ENCODE data around the gene ATP6V1G3.
"Not testable (repeated sequence)": the region's sequence is repeated elsewhere in the genome, so short reads cannot be mapped to it uniquely, and the experiment has no call there.

The ATP6V1G3 gene, protein sequence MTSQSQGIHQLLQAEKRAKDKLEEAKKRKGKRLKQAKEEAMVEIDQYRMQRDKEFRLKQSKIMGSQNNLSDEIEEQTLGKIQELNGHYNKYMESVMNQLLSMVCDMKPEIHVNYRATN

DNA sequence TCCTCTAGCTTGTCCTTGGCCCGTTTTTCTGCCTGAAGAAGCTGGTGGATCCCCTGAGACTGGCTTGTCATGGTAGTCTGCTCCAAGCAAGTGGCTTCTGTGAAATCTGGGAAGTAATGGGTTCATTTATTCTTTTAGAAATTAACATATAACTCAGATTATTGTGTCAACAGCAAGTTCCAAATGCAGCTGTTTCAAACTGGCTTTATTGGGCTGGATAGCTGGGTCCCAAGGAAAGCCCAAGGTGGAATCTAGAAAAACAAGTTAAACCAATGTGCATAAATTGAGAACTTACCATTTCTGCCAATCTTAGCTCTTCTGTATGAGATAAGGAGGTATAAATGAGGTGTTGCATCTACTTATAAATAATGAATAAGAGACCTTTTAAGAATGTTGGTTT is at the start of gene ATP6V1G3:
TSS of gene ATP6V1G3 (minus strand) at position 101 of the 400 bp plus-strand sequence. CDS start at position 71, 30 bp downstream.
- peaks cover 64% of the 10 kb centered on the region for H3K4me1 Mint-ChIP-seq
- CTCF ChIA-PET: interaction anchor here (1.2 to 1.4 kb wide), 2 partner anchors 11 to 80 kb away, joined by 3 to 5 read pairs; no protein-coding TSS in a partner anchor
- H3K27me3 Mint-ChIP-seq: no peaks in the 10 kb centered on the region
- no peaks in the 10 kb centered on the region for H3K9me3 Mint-ChIP-seq
- no peak for DNase-seq
- no peak within 1 kb of the TSS for H3K4me3 Mint-ChIP-seq
- no peaks in the 10 kb centered on the region for H3K36me3 Mint-ChIP-seq
- H3K27ac Mint-ChIP-seq: no peak within 1 kb of the TSS

DNA sequence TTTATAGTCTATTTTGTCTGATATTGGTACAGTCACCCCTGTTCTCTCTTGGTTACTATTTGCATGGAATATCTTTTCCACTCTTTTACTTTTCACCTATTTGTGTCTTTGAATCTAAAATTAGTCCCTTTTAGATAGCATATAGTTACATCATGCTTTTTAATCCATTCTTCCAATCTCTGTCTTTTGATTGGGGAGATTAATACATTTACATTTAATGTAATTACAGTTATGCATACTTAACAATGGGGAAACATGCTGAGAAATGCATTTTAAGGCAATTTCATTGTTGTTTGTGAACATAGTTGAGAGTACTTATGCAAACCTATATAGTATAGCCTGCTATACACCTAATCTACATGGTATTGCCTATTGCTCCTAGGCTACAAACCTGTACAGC is 48.4 kb upstream of the ATP6V1G3 start:
- Mint-ChIP-seq H3K27ac (no peak overlapping the region), H3K36me3 (peaks cover 25% of the 10 kb centered on the region), H3K9me3 (peaks cover 28% of the 10 kb centered on the region), H3K27me3 (no peaks in the 10 kb centered on the region), H3K4me3 (no peak overlapping the region), H3K4me1 (no peaks in the 10 kb centered on the region)
- CTCF ChIA-PET: interaction anchor here (0.8 kb wide), 1 partner anchor 48 kb away, joined by 3 read pairs; no protein-coding TSS in a partner anchor
- DNase-seq: no peak

DNA sequence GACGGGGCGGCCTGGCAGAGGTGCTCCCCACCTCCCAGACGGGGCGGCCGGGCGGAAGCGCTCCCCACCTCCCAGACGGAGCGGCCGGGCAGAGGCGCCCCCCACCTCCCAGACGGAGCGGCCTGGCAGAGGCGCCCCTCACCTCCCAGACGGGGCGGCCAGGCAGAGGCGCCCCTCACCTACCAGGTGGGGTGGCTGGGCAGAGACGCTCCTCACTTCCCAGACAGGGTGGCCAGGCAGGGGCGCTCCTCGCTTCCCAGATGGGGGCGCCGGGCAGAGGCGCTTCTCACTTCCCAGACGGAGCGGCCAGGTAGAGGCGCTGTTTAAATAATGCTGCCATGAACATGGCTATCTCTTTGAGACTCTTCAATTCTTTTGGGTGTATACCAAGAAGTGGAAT is 43.7 kb upstream of the ATP6V1G3 start:
- CTCF ChIA-PET: no interaction called here
- Mint-ChIP-seq H3K27ac (no peak overlapping the region), H3K27me3 (no peaks in the 10 kb centered on the region), H3K36me3 (peaks cover 25% of the 10 kb centered on the region), H3K4me1 (peaks cover 2% of the 10 kb centered on the region), H3K4me3 (no peak overlapping the region), H3K9me3 (peaks cover 34% of the 10 kb centered on the region)
- DNase-seq: no peak

DNA sequence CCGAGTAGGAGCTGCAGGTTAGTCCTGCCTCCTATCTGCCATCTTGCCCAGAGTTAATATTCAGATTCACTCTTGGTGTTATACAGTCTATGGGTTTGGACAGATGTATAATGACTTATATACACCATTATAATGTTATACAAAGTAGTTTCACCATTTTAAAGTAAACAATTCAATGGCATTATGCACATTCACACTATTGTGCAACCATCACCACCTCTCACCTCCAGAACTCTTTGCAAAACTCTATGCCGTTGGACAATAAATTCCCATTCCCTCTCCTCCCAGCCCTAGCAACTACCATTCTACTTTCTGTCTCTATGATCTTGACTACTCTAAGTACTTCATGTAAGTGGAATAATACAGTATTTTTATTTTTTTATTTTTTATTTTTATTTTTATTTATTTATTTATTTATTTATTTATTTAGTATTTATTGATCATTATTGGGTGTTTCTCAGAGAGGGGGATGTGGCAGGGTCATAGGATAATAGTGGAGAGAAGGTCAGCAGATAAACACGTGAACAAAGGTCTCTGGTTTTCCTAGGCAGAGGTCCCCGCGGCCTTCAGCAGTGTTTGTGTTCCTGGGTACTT is 42.8 kb upstream of the ATP6V1G3 start:
- CTCF ChIA-PET, H3K4me3 Mint-ChIP-seq, DNase-seq, H3K4me1 Mint-ChIP-seq, H3K27ac Mint-ChIP-seq, H3K27me3 Mint-ChIP-seq: not testable (repeated sequence)
- peaks cover 24% of the 10 kb centered on the region for H3K36me3 Mint-ChIP-seq
- H3K9me3 Mint-ChIP-seq: peaks cover 31% of the 10 kb centered on the region

DNA sequence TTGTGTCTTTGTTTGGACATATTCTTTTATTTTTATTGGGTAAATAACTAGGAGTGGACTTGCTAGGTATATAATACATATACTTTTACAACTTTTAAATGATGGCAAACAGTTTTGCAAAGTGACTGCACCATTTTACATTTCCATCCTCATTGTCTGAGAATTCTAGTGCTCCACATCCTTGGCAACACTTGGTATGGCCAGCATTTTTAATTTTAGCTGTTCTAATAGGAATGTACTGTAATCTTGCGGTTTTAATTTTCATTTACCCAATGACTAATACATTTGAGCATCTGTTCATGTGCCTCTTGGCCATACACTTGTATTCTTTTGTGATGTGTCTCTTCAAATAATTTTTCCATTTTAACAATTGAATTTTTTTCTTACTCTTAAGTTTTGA is 37.0 kb upstream of the ATP6V1G3 start:
- Mint-ChIP-seq H3K4me3 (no peak overlapping the region), H3K4me1 (peaks cover 2% of the 10 kb centered on the region), H3K27me3 (no peaks in the 10 kb centered on the region), H3K27ac (no peak overlapping the region), H3K36me3 (peaks cover 18% of the 10 kb centered on the region), H3K9me3 (peaks cover 17% of the 10 kb centered on the region)
- CTCF ChIA-PET: no interaction called here
- no peak for DNase-seq

DNA sequence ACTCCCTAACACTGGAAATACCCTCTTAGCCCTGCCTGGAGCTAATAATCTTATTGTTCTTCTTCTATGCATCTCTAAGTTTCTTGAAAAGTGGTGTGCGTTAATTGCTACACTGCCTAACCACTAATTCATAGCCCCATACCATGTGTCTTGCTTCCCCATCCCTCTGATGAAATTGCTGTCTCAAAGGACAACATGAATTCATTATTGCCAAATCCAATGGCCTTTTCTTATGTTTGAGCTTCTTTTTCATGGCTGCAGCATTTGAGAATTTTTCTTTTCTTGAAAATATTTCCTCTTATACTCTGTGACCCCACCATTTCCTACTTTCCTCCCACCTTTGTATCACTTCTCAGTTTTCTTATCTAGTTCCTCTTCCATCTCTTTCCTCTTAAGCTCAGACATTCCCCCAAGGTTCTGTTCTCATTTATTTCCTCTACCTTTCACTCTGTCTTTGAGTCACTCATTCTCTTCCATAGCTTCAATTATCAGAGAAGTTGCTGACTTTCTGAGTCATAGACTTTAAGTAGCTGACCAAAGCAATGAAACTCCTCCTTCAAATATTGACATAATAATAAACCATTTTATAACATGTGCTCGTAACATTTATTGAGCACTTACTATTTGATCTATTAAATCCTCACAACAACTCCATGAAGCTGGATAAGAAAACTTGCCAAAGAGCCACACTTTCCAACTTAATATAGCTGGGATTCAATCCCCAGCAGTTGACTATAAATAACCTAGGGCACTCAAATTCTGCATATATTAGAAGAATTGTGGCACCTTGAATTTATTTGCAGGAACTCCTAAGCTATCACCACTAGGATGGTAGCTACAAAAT is 35.5 kb upstream of the ATP6V1G3 start:
- Mint-ChIP-seq H3K4me3 (no peak overlapping the region), H3K9me3 (peaks cover 7% of the 10 kb centered on the region), H3K4me1 (no peaks in the 10 kb centered on the region), H3K27me3 (no peaks in the 10 kb centered on the region), H3K36me3 (peaks cover 9% of the 10 kb centered on the region), H3K27ac (no peak overlapping the region)
- CTCF ChIA-PET: no interaction called here
- no peak for DNase-seq

DNA sequence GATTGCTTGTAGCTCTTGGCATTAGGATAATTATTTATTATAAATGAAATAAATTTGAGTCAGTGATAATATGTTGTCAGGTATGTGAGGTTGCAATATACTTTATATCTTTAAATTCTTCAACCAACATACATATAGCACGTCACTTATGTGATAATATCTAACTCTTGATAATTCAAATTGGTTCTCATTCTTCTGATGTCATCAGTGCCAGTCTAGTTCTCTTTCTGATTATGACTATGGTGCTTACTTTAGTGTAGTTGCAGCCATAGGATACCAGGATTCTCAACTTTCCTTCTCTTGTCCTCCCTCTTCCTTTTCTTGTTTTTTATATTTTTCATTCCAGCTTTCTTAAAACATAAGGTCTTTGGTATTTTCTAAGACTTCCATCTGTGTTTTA is 34.8 kb upstream of the ATP6V1G3 start:
- H3K36me3 Mint-ChIP-seq: peaks cover 6% of the 10 kb centered on the region
- CTCF ChIA-PET: interaction anchor here (0.6 kb wide), 1 partner anchor 625 kb away, joined by 3 read pairs; no protein-coding TSS in a partner anchor
- no peak overlapping the region for H3K27ac Mint-ChIP-seq
- H3K27me3 Mint-ChIP-seq: no peaks in the 10 kb centered on the region
- peaks cover 3% of the 10 kb centered on the region for H3K9me3 Mint-ChIP-seq
- no peak overlapping the region for H3K4me3 Mint-ChIP-seq
- DNase-seq: no peak
- no peaks in the 10 kb centered on the region for H3K4me1 Mint-ChIP-seq

DNA sequence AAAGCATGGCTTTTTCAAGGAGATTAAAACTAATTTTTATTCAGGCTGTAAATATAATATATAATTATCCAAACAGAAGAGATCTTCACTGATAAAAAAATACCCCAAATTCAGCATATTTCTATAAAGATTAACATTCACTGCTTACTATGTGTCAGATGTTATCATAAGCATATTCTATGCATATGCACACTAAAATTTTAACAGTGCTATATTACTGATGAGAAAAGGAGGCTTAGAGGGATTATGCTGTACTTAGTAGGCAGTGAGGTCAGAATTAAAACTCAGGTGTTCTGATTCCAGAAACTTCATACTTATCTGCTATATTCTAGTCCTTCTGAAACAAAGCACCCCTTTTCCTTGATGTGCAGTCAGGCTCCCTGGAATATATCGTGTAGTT is 33.8 kb upstream of the ATP6V1G3 start:
- no peaks in the 10 kb centered on the region for H3K4me1 Mint-ChIP-seq
- H3K9me3 Mint-ChIP-seq: peaks cover 2% of the 10 kb centered on the region
- H3K27me3 Mint-ChIP-seq: no peaks in the 10 kb centered on the region
- H3K4me3 Mint-ChIP-seq: no peak overlapping the region
- CTCF ChIA-PET: no interaction called here
- peaks cover 6% of the 10 kb centered on the region for H3K36me3 Mint-ChIP-seq
- no peak for DNase-seq
- H3K27ac Mint-ChIP-seq: no peak overlapping the region

DNA sequence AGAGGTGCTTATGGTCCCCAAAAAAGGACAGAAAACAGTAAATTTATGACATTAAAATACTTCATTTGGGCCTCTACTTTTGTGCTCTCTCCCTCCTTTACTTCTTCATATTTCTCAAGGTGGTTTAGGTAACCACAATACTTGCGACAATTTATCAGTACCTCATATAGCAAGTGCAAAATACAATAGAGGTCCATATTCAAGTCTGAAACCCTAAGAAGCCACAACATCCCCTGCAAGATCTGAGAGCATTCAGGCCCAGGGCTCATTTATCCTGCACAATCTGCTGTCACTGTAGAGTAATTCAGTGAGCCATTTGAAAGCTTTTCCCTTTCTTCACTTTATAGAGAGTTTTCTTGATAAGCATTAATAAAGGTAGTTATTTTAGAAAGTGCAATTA is 24.2 kb upstream of the ATP6V1G3 start:
- Mint-ChIP-seq H3K27me3 (no peaks in the 10 kb centered on the region), H3K4me1 (peaks cover 29% of the 10 kb centered on the region), H3K4me3 (no peak overlapping the region), H3K36me3 (peaks cover 14% of the 10 kb centered on the region), H3K27ac (peak overlapping the region; percentile 42), H3K9me3 (peaks cover 12% of the 10 kb centered on the region)
- CTCF ChIA-PET: no interaction called here
- peak; percentile 50 for DNase-seq

DNA sequence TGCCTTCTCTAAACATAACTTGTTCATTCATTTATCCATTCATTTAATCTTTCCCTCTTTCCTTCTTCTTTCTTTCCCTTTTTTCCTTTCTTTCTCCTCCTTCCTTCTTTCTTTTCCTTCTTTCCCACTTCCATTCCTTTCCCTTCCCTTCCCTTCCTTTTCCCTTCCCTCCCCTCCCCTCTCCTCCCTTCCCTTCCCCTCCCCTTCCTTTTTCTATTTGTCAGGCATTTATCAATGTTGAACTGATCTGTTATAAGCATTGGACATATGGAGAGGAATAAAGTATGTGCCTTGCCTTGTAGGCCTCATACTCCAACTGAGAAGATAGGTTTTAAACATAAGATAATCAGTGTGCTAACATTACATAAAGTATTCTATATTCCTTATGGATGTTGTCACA is 23.7 kb upstream of the ATP6V1G3 start:
- CTCF ChIA-PET: interaction anchor here (0.7 kb wide), 1 partner anchor 30 kb away, joined by 3 read pairs; no protein-coding TSS in a partner anchor
- no peak overlapping the region for H3K27ac Mint-ChIP-seq
- no peak overlapping the region for H3K4me3 Mint-ChIP-seq
- no peak for DNase-seq
- peaks cover 14% of the 10 kb centered on the region for H3K36me3 Mint-ChIP-seq
- no peaks in the 10 kb centered on the region for H3K27me3 Mint-ChIP-seq
- H3K9me3 Mint-ChIP-seq: peaks cover 12% of the 10 kb centered on the region
- peaks cover 29% of the 10 kb centered on the region for H3K4me1 Mint-ChIP-seq

DNA sequence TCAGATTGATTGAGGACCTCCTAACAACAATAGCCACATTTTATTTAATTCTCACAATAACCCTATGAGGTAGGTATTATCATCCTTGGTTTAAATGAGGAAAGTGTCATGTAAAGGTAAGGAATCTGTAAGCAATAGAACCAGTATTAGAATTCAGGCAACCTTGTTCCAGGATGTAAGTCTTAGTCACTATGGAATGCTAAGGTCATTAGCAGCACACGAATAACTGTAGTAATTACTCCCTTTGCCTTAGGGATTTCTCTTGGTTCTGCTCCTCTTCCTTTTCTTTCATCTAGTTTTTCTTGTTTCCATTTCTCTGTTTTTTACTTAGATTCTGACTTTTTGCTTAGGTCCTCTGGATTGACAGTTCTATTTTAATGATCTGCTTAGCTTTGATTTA is 23.1 kb upstream of the ATP6V1G3 start:
- no peak for DNase-seq
- H3K4me1 Mint-ChIP-seq: peaks cover 35% of the 10 kb centered on the region
- H3K27me3 Mint-ChIP-seq: no peaks in the 10 kb centered on the region
- peaks cover 14% of the 10 kb centered on the region for H3K36me3 Mint-ChIP-seq
- no peak overlapping the region for H3K4me3 Mint-ChIP-seq
- no peak overlapping the region for H3K27ac Mint-ChIP-seq
- CTCF ChIA-PET: interaction anchor here (0.7 kb wide), 1 partner anchor 31 kb away, joined by 3 read pairs; no protein-coding TSS in a partner anchor
- H3K9me3 Mint-ChIP-seq: peaks cover 12% of the 10 kb centered on the region

DNA sequence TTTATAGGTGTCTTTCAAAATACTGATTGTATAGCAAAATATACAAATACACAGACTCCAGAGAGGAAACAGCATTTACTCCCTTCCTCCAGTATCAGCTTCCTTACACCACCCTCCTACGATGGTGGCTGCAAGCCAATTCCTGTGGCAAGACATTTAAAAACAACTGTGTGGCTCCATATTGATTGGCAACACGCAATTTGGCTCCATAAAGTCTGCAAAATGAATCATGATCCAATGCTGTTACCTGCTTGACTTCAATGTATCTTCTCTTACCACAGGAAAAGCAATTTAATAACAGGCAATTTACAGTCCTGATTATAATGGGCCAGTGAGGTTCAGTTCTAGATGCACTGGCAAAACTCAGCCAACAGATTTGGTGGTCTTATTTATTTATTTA is 19.7 kb upstream of the ATP6V1G3 start:
- DNase-seq: no peak
- H3K9me3 Mint-ChIP-seq: peaks cover 2% of the 10 kb centered on the region
- CTCF ChIA-PET: no interaction called here
- no peaks in the 10 kb centered on the region for H3K27me3 Mint-ChIP-seq
- peaks cover 5% of the 10 kb centered on the region for H3K36me3 Mint-ChIP-seq
- H3K4me3 Mint-ChIP-seq: no peak overlapping the region
- H3K27ac Mint-ChIP-seq: no peak overlapping the region
- H3K4me1 Mint-ChIP-seq: peaks cover 58% of the 10 kb centered on the region

DNA sequence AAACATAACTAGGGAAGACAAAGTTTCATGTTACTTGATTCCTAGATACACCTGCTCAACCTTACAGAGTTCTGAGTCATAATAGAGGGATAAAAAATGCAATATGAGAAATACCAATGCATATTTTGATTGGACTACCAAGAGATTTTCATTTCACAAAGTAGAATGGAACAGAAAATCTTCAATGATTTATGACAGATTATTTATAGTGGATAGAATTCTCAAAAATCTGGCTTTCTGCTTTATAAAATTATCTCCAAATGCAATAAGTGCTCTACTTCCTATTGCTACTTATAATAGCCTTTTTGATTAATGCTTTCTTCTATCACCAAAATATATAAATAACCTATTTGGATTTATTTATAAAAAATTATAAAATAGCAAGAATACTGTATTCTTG is 18.9 kb upstream of the ATP6V1G3 start:
- CTCF ChIA-PET: no interaction called here
- no peak overlapping the region for H3K4me3 Mint-ChIP-seq
- DNase-seq: no peak
- H3K36me3 Mint-ChIP-seq: peaks cover 5% of the 10 kb centered on the region
- no peak overlapping the region for H3K27ac Mint-ChIP-seq
- H3K27me3 Mint-ChIP-seq: no peaks in the 10 kb centered on the region
- H3K4me1 Mint-ChIP-seq: peaks cover 59% of the 10 kb centered on the region
- peaks cover 2% of the 10 kb centered on the region for H3K9me3 Mint-ChIP-seq

DNA sequence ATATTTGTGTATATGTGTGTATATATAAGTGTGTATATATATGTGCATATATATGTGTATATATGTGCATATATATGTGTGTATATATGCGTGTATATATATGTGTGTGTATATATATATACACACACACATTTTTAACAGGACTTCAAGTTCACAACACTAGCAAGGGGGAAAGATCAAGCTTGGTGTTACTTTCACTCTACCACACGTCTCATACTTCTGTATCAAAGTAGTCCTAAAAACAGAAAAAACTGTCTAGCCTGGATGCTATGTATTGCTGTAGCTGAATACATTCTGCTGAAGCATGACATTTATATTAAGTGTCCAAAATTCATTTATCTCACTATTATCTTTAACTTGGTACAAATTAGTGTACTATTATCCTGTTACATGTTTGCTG is 17.9 kb upstream of the ATP6V1G3 start:
- Mint-ChIP-seq H3K9me3 (peaks cover 2% of the 10 kb centered on the region), H3K4me1 (peaks cover 61% of the 10 kb centered on the region), H3K27me3 (no peaks in the 10 kb centered on the region), H3K27ac (no peak overlapping the region), H3K4me3 (no peak overlapping the region), H3K36me3 (peaks cover 5% of the 10 kb centered on the region)
- CTCF ChIA-PET: no interaction called here
- no peak for DNase-seq
